OCI-LY7 (cell line): ENCODE results near the gene CMTM7.

Source experiments
- EZH2phosphoT487 ChIP-seq: fragments of 200-600 bp; sonication (generic); IDR thresholded peaks from 2 replicates; pipeline ENCODE4 v1.6.1; 2018; ENCODE audit warnings: low read depth, borderline replicate concordance, mild to moderate bottlenecking, mixed run types, antibody characterized with exemption, low read length, moderate library complexity, mixed read lengths
- TF ChIP-seq, protein P1 (sequence below): fragments of 200-600 bp; sonication (generic); conservative IDR thresholded peaks from 2 replicates; pipeline ENCODE4 v1.5.1; 2014; ENCODE audit warnings: mild to moderate bottlenecking, antibody characterized with exemption, low read length, moderate library complexity, mixed read lengths

GRCh38 chr3:32421991-32422859 lies 30.6 kb downstream of the CMTM7 start:
- TF ChIP-seq, protein P1, sequence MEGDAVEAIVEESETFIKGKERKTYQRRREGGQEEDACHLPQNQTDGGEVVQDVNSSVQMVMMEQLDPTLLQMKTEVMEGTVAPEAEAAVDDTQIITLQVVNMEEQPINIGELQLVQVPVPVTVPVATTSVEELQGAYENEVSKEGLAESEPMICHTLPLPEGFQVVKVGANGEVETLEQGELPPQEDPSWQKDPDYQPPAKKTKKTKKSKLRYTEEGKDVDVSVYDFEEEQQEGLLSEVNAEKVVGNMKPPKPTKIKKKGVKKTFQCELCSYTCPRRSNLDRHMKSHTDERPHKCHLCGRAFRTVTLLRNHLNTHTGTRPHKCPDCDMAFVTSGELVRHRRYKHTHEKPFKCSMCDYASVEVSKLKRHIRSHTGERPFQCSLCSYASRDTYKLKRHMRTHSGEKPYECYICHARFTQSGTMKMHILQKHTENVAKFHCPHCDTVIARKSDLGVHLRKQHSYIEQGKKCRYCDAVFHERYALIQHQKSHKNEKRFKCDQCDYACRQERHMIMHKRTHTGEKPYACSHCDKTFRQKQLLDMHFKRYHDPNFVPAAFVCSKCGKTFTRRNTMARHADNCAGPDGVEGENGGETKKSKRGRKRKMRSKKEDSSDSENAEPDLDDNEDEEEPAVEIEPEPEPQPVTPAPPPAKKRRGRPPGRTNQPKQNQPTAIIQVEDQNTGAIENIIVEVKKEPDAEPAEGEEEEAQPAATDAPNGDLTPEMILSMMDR, result no peak
- no peak for TF ChIP-seq EZH2phosphoT487
